Central memory CD4-positive, alpha-beta T cell (primary cell): Measurements from ENCODE around the gene FBXL20.
"Not testable (repeated sequence)": the region's sequence is repeated elsewhere in the genome, so short reads cannot be mapped to it uniquely, and the experiment has no call there.

ENCODE experiments used
- DNase-seq: peaks from one replicate; pipeline ENCODE4 v3.0.0; 2022

The FBXL20 gene

GRCh38 chr17:39380144-39380543 lies 21.3 kb downstream of the FBXL20 start:
- no peak for DNase-seq

- no peak for DNase-seq
Observed at GRCh38 chr17:39376434-39376833, 25.0 kb downstream of the FBXL20 start.

GRCh38 chr17:39367805-39368204 lies 33.6 kb downstream of the FBXL20 start:
- not testable (repeated sequence) for DNase-seq

GRCh38 chr17:39365872-39366271 lies 35.6 kb downstream of the FBXL20 start:
- no peak for DNase-seq

GRCh38 chr17:39365242-39365641 lies 36.2 kb downstream of the FBXL20 start:
- DNase-seq, result no peak

- no peak for DNase-seq
Observed at GRCh38 chr17:39364236-39365025, 37.0 kb downstream of the FBXL20 start.

GRCh38 chr17:39361064-39361463 lies 40.4 kb downstream of the FBXL20 start:
- no peak for DNase-seq

GRCh38 chr17:39360537-39360936 lies 40.9 kb downstream of the FBXL20 start:
- no peak for DNase-seq

GRCh38 chr17:39359994-39360393 lies 41.4 kb downstream of the FBXL20 start:
- no peak for DNase-seq

- no peak for DNase-seq
Observed at GRCh38 chr17:39357986-39358385, 43.4 kb downstream of the FBXL20 start.

GRCh38 chr17:39357488-39357887 lies 43.9 kb downstream of the FBXL20 start:
- no peak for DNase-seq

GRCh38 chr17:39352986-39353385 lies 48.4 kb downstream of the FBXL20 start:
- no peak for DNase-seq

GRCh38 chr17:39352511-39352910 lies 48.9 kb downstream of the FBXL20 start:
- no peak for DNase-seq

GRCh38 chr17:39351508-39351907 lies 49.9 kb downstream of the FBXL20 start:
- DNase-seq, result no peak

- DNase-seq, result no peak
Observed at GRCh38 chr17:39349246-39349645, 52.2 kb downstream of the FBXL20 start.

GRCh38 chr17:39346863-39347262 lies 54.6 kb downstream of the FBXL20 start:
- not testable (repeated sequence) for DNase-seq

GRCh38 chr17:39341541-39341940 lies 59.9 kb downstream of the FBXL20 start:
- DNase-seq, result no peak

GRCh38 chr17:39340731-39341130 lies 60.7 kb downstream of the FBXL20 start:
- no peak for DNase-seq

- no peak for DNase-seq
Observed at GRCh38 chr17:39339272-39339671, 62.2 kb downstream of the FBXL20 start.

GRCh38 chr17:39337649-39338048 lies 63.8 kb downstream of the FBXL20 start:
- DNase-seq, result not testable (repeated sequence)

- no peak for DNase-seq
Observed at GRCh38 chr17:39335704-39336223, 65.7 kb downstream of the FBXL20 start.

GRCh38 chr17:39334008-39334744 lies 67.2 kb downstream of the FBXL20 start:
- DNase-seq, result not testable (repeated sequence)

- DNase-seq, result no peak
Observed at GRCh38 chr17:39332092-39332491, 69.3 kb downstream of the FBXL20 start.

- DNase-seq, result no peak
Observed at GRCh38 chr17:39328815-39329214, 72.6 kb downstream of the FBXL20 start.
